RWPE2 (cell line): Measurements from ENCODE around the gene SNED1.

ENCODE experiments used
- ATAC-seq: fragments of 200-7000 bp; cut with Tn5 transposase; 3 replicates; pipeline ENCODE4 v1.9.1; 2021; ENCODE audit warnings: low read depth
- DNase-seq: peaks from one replicate; pipeline ENCODE4 v3.0.0-alpha.2; 2020; ENCODE audit warnings: low spot score
- H3K27ac ChIP-seq: fragments of 450-650 bp; 2 replicates; pipeline ENCODE4 v1.5.1; 2017; ENCODE audit warnings: mild to moderate bottlenecking; ENCODE audit not compliant: poor library complexity, severe bottlenecking
- H3K27me3 ChIP-seq: fragments of 250-450 bp; sonication (Bioruptor Pico); 2 replicates; pipeline ENCODE4 v1.5.1; 2021; ENCODE audit warnings: mild to moderate bottlenecking, moderate library complexity; ENCODE audit not compliant: insufficient read depth, poor library complexity, severe bottlenecking
- H3K36me3 ChIP-seq: fragments of 250-450 bp; sonication (Bioruptor Pico); 2 replicates; pipeline ENCODE4 v1.5.1; 2020; ENCODE audit warnings: low read depth, mild to moderate bottlenecking, moderate library complexity
- H3K4me1 ChIP-seq: fragments of 250-450 bp; sonication (Bioruptor Pico); 2 replicates; pipeline ENCODE4 v1.5.1; 2021; ENCODE audit warnings: mild to moderate bottlenecking, moderate library complexity; ENCODE audit not compliant: insufficient read depth, poor library complexity, severe bottlenecking
- H3K4me3 ChIP-seq: fragments of 250-450 bp; sonication (Bioruptor Pico); 2 replicates; pipeline ENCODE4 v1.5.1; 2021; ENCODE audit warnings: mild to moderate bottlenecking, moderate library complexity; ENCODE audit not compliant: severe bottlenecking
- H3K9me3 ChIP-seq: fragments of 250-450 bp; sonication (Bioruptor Pico); 2 replicates; pipeline ENCODE4 v1.5.1; 2021; ENCODE audit warnings: mild to moderate bottlenecking, moderate library complexity; ENCODE audit not compliant: severe bottlenecking
- CTCF ChIP-seq: fragments of 450-650 bp; IDR thresholded peaks from one replicate; pipeline ENCODE4 v1.5.1; 2017; ENCODE audit warnings: mild to moderate bottlenecking, moderate library complexity; ENCODE audit not compliant: poor library complexity, severe bottlenecking

SNED1 gene

GRCh38 chr2:241084856-241085444 is 86.5 kb downstream of the SNED1 start:
- Histone ChIP-seq H3K4me3 (no peak overlapping the region), H3K27me3 (no peaks in the 10 kb centered on the region), H3K27ac (no peak overlapping the region), H3K9me3 (no peaks in the 10 kb centered on the region), H3K36me3 (peaks cover 36% of the 10 kb centered on the region), H3K4me1 (no peaks in the 10 kb centered on the region)
- ATAC-seq: no peak
- TF ChIP-seq CTCF: no peak
- DNase-seq: no peak

GRCh38 chr2:241087420-241088268 is 89.2 kb downstream of the SNED1 start:
- no peak for TF ChIP-seq CTCF
- no peak for DNase-seq
- no peaks in the 10 kb centered on the region for H3K4me1 ChIP-seq
- no peaks in the 10 kb centered on the region for H3K27me3 ChIP-seq
- H3K4me3 ChIP-seq: no peak overlapping the region
- ATAC-seq: no peak
- peaks cover 57% of the 10 kb centered on the region for H3K36me3 ChIP-seq
- H3K27ac ChIP-seq: no peak overlapping the region
- H3K9me3 ChIP-seq: no peaks in the 10 kb centered on the region

GRCh38 chr2:241088376-241088775 is 90.0 kb downstream of the SNED1 start:
- Histone ChIP-seq H3K27me3 (no peaks in the 10 kb centered on the region), H3K4me1 (no peaks in the 10 kb centered on the region), H3K27ac (no peak overlapping the region), H3K36me3 (peaks cover 58% of the 10 kb centered on the region), H3K9me3 (no peaks in the 10 kb centered on the region), H3K4me3 (no peak overlapping the region)
- no peak for TF ChIP-seq CTCF
- DNase-seq: no peak
- ATAC-seq: no peak

- DNase-seq: no peak
- no peaks in the 10 kb centered on the region for H3K4me1 ChIP-seq
- no peak for TF ChIP-seq CTCF
These were observed 90.6 kb downstream of the SNED1 start for GRCh38 chr2:241088791-241089732.

More at GRCh38 chr2:241088791-241089732, 90.6 kb downstream of the SNED1 start:
- Histone ChIP-seq H3K27me3 (no peaks in the 10 kb centered on the region), H3K4me3 (no peak overlapping the region), H3K36me3 (peaks cover 62% of the 10 kb centered on the region), H3K27ac (no peak overlapping the region), H3K9me3 (no peaks in the 10 kb centered on the region)
- ATAC-seq: no peak
